ENCODE results near the gene CRABP1.

CRABP1 gene
- 0 reads per million in 3 experiments for total RNA-seq

GRCh38 chr15:78340231-78341056 is at the start of gene CRABP1:
Gene CRABP1 (plus strand): TSS chr15:78340353. CDS start chr15:78340429, 76 bp downstream.
- DNase-seq: no peak

- no peak for DNase-seq
Measured at GRCh38 chr15:78291052-78291451, 49.1 kb upstream of the CRABP1 start.

GRCh38 chr15:78291698-78292097 is 48.5 kb upstream of the CRABP1 start:
- no peak for DNase-seq

GRCh38 chr15:78292219-78292618 is 47.9 kb upstream of the CRABP1 start:
- DNase-seq: no peak

- peak; percentile 89 for DNase-seq
Measured at GRCh38 chr15:78299101-78299930, 40.8 kb upstream of the CRABP1 start, which contains the start of gene SKIC8. Gene SKIC8 (minus strand): TSS chr15:78299609. CDS start chr15:78295686, 3,923 bp downstream.

GRCh38 chr15:78301326-78301725 is 38.8 kb upstream of the CRABP1 start:
- DNase-seq: no peak

- no peak for DNase-seq
Measured at GRCh38 chr15:78301828-78302227, 38.3 kb upstream of the CRABP1 start.

- no peak for DNase-seq
Measured at GRCh38 chr15:78302579-78303312, 37.4 kb upstream of the CRABP1 start.

GRCh38 chr15:78304216-78305066 is 35.7 kb upstream of the CRABP1 start:
- DNase-seq: no peak

- no peak for DNase-seq
Measured at GRCh38 chr15:78306176-78306774, 33.9 kb upstream of the CRABP1 start.

- DNase-seq: no peak
Measured at GRCh38 chr15:78307976-78308375, 32.2 kb upstream of the CRABP1 start.

- DNase-seq: peak; percentile 3
Measured at GRCh38 chr15:78308422-78309032, 31.6 kb upstream of the CRABP1 start.

GRCh38 chr15:78311292-78311691 is 28.9 kb upstream of the CRABP1 start:
- no peak for DNase-seq

- DNase-seq: no peak
Measured at GRCh38 chr15:78312536-78312935, 27.6 kb upstream of the CRABP1 start.

- DNase-seq: no peak
Measured at GRCh38 chr15:78312957-78313356, 27.2 kb upstream of the CRABP1 start.

GRCh38 chr15:78313383-78313782 is 26.8 kb upstream of the CRABP1 start:
- DNase-seq: no peak

- DNase-seq: no peak
Measured at GRCh38 chr15:78314181-78314581, 26.0 kb upstream of the CRABP1 start.

GRCh38 chr15:78315686-78316282 is 24.4 kb upstream of the CRABP1 start:
- no peak for DNase-seq

- no peak for DNase-seq
Measured at GRCh38 chr15:78316283-78317083, 23.7 kb upstream of the CRABP1 start.
